K562 (cell line): ENCODE results near the gene NEUROD2. TPM values are rescaled to one million over a fixed set of nuclear protein-coding genes. Genes with fewer than 3 reads are reported as not detected.

Source experiments
- ATAC-seq: fragments of 200-7000 bp; cut with Tn5 transposase; 3 replicates; pipeline ENCODE4 v1.9.1; 2020; ENCODE audit warnings: moderate library complexity
- BruUV-seq: library from RNA; stranded (reverse); fragments of 400-500 nt; replicated peaks from 2 replicates; lab custom pipeline; 2021; lab: Mats Ljungman, UMichigan
- CTCF ChIA-PET: fragments of 300-600 bp; formaldehyde crosslinking; extraction: SDS; loops from one replicate; lab custom pipeline; 2021; ENCODE audit warnings: low intra/inter-chr PET ratio; lab: Yijun Ruan, JAX
- POLR2A ChIA-PET: fragments of 300-600, 350-650 bp; sonication (Branson Sonifier 250); formaldehyde crosslinking; extraction: SDS; loops from one replicate; lab custom pipeline; 2021; ENCODE audit warnings: antibody characterized with exemption, inconsistent platforms; lab: Yijun Ruan, JAX
- DNase-seq, 4 experiments: peaks; one replicate each; pipeline versions ENCODE4 v3.0.0 to v3.0.0-alpha.2; 2011 to 2018; ENCODE audit warnings: low spot score in 3 of 4, mixed read lengths in 3 of 4; ENCODE audit errors: extremely low read depth in 1 of 4
- FAIRE-seq: peaks from 2 replicates; lab custom pipeline; 2011; peaks lifted over from hg19 to GRCh38; lab: Jason Lieb, UNC
- H2AFZ ChIP-seq: 2 replicates; pipeline ENCODE4 v1.6.0; 2011; ENCODE audit warnings: low read depth, low read length, control low read depth, inconsistent platforms
- H3K27ac ChIP-seq: fragments of 200-600 bp; 3 replicates; pipeline ENCODE4 v1.8.0; 2011; ENCODE audit warnings: low read depth, mild to moderate bottlenecking, control low read depth, inconsistent platforms, low read length, moderate library complexity, mixed read lengths; ENCODE audit errors: extremely low read depth
- H3K27me3 ChIP-seq, 2 experiments: fragments of 300-600 bp in 1 of 2; 2 replicates in 1 of 2; 3 replicates in 1 of 2; pipeline versions ENCODE4 v1.6.0 to v1.8.0; 2011; ENCODE audit warnings: inconsistent platforms in 2 of 2, low read length in 2 of 2, mild to moderate bottlenecking in 1 of 2, mixed read lengths in 1 of 2, moderate library complexity in 1 of 2; ENCODE audit not compliant: control insufficient read depth in 2 of 2, insufficient read depth in 2 of 2
- H3K36me3 ChIP-seq: fragments of 300-600 bp; 3 replicates; pipeline ENCODE4 v1.8.0; 2011; ENCODE audit warnings: mild to moderate bottlenecking, low read length, inconsistent platforms; ENCODE audit not compliant: control insufficient read depth, insufficient read depth
- H3K4me1 ChIP-seq, 2 experiments: fragments of 200-600 bp in 1 of 2; replicated peaks in 1 of 2; 2 replicates in 1 of 2; 3 replicates in 1 of 2; pipeline versions ENCODE4 v1.5.1 to v1.8.0; 2011; ENCODE audit warnings: inconsistent platforms in 2 of 2, low read length in 2 of 2, mild to moderate bottlenecking in 1 of 2, mixed read lengths in 1 of 2, moderate library complexity in 1 of 2; ENCODE audit not compliant: control insufficient read depth in 2 of 2, insufficient read depth in 2 of 2
- H3K4me2 ChIP-seq: 2 replicates; pipeline ENCODE4 v1.6.1; 2011; ENCODE audit warnings: low read length, control low read depth, inconsistent platforms, mixed read lengths; ENCODE audit not compliant: insufficient read depth
- H3K4me3 ChIP-seq: fragments of 200-600 bp; sonication (generic), shearing (Covaris generic); 2 replicates; pipeline ENCODE4 v1.5.1; 2016; ENCODE audit warnings: control low read depth, inconsistent platforms
- H3K79me2 ChIP-seq: fragments of 200-600 bp; 3 replicates; pipeline ENCODE4 v1.8.0; 2011; ENCODE audit warnings: low read length, inconsistent platforms; ENCODE audit not compliant: control insufficient read depth, insufficient read depth
- H3K9ac ChIP-seq, 2 experiments: 2 replicates each; pipeline versions ENCODE4 v1.6.0 to v1.6.1; 2011; ENCODE audit warnings: low read depth in 2 of 2, low read length in 2 of 2, control low read depth in 1 of 2, inconsistent platforms in 1 of 2, mild to moderate bottlenecking in 1 of 2, mixed read lengths in 1 of 2; ENCODE audit not compliant: insufficient read depth in 1 of 2
- H3K9me1 ChIP-seq: one replicate; pipeline ENCODE4 v1.6.0; 2011; ENCODE audit warnings: inconsistent platforms, mild to moderate bottlenecking, low read length, moderate library complexity; ENCODE audit not compliant: control insufficient read depth, insufficient read depth
- H3K9me3 ChIP-seq: replicated peaks from 2 replicates; pipeline ENCODE4 v1.5.1; 2011; ENCODE audit warnings: low read depth, low read length, inconsistent platforms; ENCODE audit not compliant: control insufficient read depth, insufficient read depth
- H4K20me1 ChIP-seq: replicated peaks from 2 replicates; pipeline ENCODE4 v1.6.1; 2011; ENCODE audit warnings: low read length, inconsistent platforms, mixed read lengths; ENCODE audit not compliant: control insufficient read depth, insufficient read depth
- ETV1 ChIP-seq: fragments of 450-650 bp; conservative IDR thresholded peaks from 2 replicates; pipeline ENCODE4 v1.6.1; 2016; ENCODE audit warnings: missing genetic modification characterization, control low read depth, low read depth, missing compliant biosample characterization
- HMG20B ChIP-seq: fragments of 250-450 bp; sonication (Bioruptor Pico); IDR thresholded peaks from 2 replicates; pipeline ENCODE4 v1.5.0; 2021; ENCODE audit warnings: mild to moderate bottlenecking
- JUND ChIP-seq, 2 experiments: IDR thresholded peaks; 2 replicates in 1 of 2; 3 replicates in 1 of 2; pipeline ENCODE4 v1.6.1; 2011; ENCODE audit warnings: borderline replicate concordance in 2 of 2, low read depth in 2 of 2, low read length in 2 of 2, improper control_type of control experiment in 1 of 2, missing biosample characterization in 1 of 2, missing genetic modification characterization in 1 of 2, missing genetic modification reagents in 1 of 2
- MYBL2 ChIP-seq, 2 experiments: fragments of 450-650 bp in 1 of 2; sonication (generic) in 1 of 2; formaldehyde crosslinking in 1 of 2; IDR thresholded peaks; 2 replicates each; pipeline versions ENCODE4 v1.6.1 to v1.8.1; 2017 to 2022; ENCODE audit warnings: borderline replicate concordance in 1 of 2, inconsistent platforms in 1 of 2, low read depth in 1 of 2, mild to moderate bottlenecking in 1 of 2, missing genetic modification reagents in 1 of 2, moderate library complexity in 1 of 2
- PTTG1 ChIP-seq: fragments of 450-650 bp; IDR thresholded peaks from 2 replicates; pipeline ENCODE4 v1.6.1; 2016; ENCODE audit warnings: low read depth, mild to moderate bottlenecking, missing genetic modification characterization, missing compliant biosample characterization
- SMAD2 ChIP-seq: fragments of 150-350 bp; IDR thresholded peaks from 2 replicates; pipeline ENCODE4 v1.6.1; 2014; ENCODE audit warnings: low read depth, mild to moderate bottlenecking, low read length
- TEAD4 ChIP-seq, 2 experiments: sonication (generic) in 1 of 2; formaldehyde crosslinking in 1 of 2; IDR thresholded peaks; 2 replicates each; pipeline versions ENCODE4 v1.6.1 to v1.8.0; 2012 to 2022; ENCODE audit warnings: borderline replicate concordance in 1 of 2, inconsistent platforms in 1 of 2, low read length in 1 of 2, mild to moderate bottlenecking in 1 of 2, missing genetic modification reagents in 1 of 2
- ZBTB12 ChIP-seq: fragments of 250-450 bp; sonication (Bioruptor Pico); IDR thresholded peaks from 2 replicates; pipeline ENCODE4 v1.4.0; 2020
- ZNF696 ChIP-seq: fragments of 250-450 bp; sonication (Bioruptor Pico); conservative IDR thresholded peaks from 2 replicates; pipeline ENCODE4 v1.4.0; 2020; ENCODE audit warnings: mild to moderate bottlenecking, moderate library complexity
- WGBS: fragments of 100-300 bp; shearing (Covaris generic); methylation state at CpG from one replicate; pipeline ENCODE4 v1.1.6; 2016; ENCODE audit warnings: low coverage, mixed read lengths; ENCODE audit not compliant: insufficient coverage; ENCODE audit errors: missing lambda C conversion rate; 5-methylcytosine and 5-hydroxymethylcytosine counted together
- in situ Hi-C: fragments of 300-500 bp; cut with MboI; formaldehyde crosslinking; loops from 4 replicates; pipeline ENCODE4 v1.15.0; 2018; ENCODE audit warnings: inconsistent platforms, mixed read lengths
- intact Hi-C: fragments of 100-400 bp; cut with micrococcal nuclease; formaldehyde crosslinking; loops from 2 replicates; pipeline ENCODE4 v1.14.2; 2022
- polyA plus RNA-seq, 8 experiments: library from polyadenylated mRNA; depleted of rRNA in 4 of 8; stranded (reverse) in 5 of 8; unstranded in 3 of 8; fragments of >200 nt; fragmentation: Nextera tagmentation in 2 of 8; fragmentation: Illumina TruSeq in 1 of 8; extraction: Ambion mirVana in 2 of 8; extraction: Trizol in 1 of 8; gene quantifications; 2 replicates each; pipeline versions ENCODE4 v1.2.1 to v1.2.3, GENCODE V29; 2011 to 2014; ENCODE audit warnings: inconsistent platforms in 1 of 8, missing spikeins in 1 of 8
- total RNA-seq, 7 experiments: library from RNA; depleted of rRNA in 6 of 7; stranded (reverse); fragments of >200 nt in 6 of 7; fragmentation: Illumina TruSeq in 2 of 7; extraction: Trizol in 2 of 7; gene quantifications; 2 replicates each; pipeline versions ENCODE4 v1.2.1 to v1.2.3, GENCODE V29; 2011 to 2021; ENCODE audit warnings: low replicate concordance in 1 of 7
- TF ChIP-seq, protein P1 (sequence below), 2 experiments: IDR thresholded peaks; 2 replicates each; pipeline ENCODE4 v1.6.1; 2012; ENCODE audit warnings: improper control_type of control experiment in 2 of 2, low read depth in 2 of 2, low read length in 2 of 2, borderline replicate concordance in 1 of 2
- TF ChIP-seq, protein P2 (sequence below), 3 experiments: fragments of 200-800 bp in 1 of 3; fragments of 250-450 bp in 1 of 3; fragments of 450-650 bp in 1 of 3; sonication (Bioruptor Pico) in 1 of 3; sonication (Bioruptor generic) in 1 of 3; formaldehyde crosslinking in 1 of 3; IDR thresholded peaks; 2 replicates each; pipeline versions ENCODE4 v1.6.1 to v1.8.0; 2016 to 2022; ENCODE audit warnings: mild to moderate bottlenecking in 2 of 3, missing genetic modification characterization in 2 of 3, missing compliant biosample characterization in 1 of 3, moderate library complexity in 1 of 3

The NEUROD2 gene
- total and polyA plus RNA-seq, 9 of the 15 experiments (the other 6 are each of a cell fraction or from before 2014, with no cell fraction given): not detected

- Histone ChIP-seq H3K9me3 (no peaks in the 10 kb centered on the region), H3K9ac (peak overlapping the region in 1 of 2 experiments; percentile 89; a peak in 2 of 4 replicates), H3K4me3 (no peak overlapping the region), H4K20me1 (0 out of 2 replicates have a peak, but pooled peaks cover 4% of the 10 kb centered on the region), H3K79me2 (peaks cover 59% of the 10 kb centered on the region), H3K9me1 (no peaks in the 10 kb centered on the region), H3K4me2 (no peak overlapping the region), H3K27ac (peak overlapping the region; percentile 34; the same call in 2 of the 3 replicates), H3K4me1 (peaks cover 58 to 69% of the 10 kb centered on the region in 2 experiments), H3K27me3 (no peaks in the 10 kb centered on the region), H3K36me3 (peaks cover 37% of the 10 kb centered on the region), H2AFZ (no peak overlapping the region)
- no TSS peak for BruUV-seq
- POLR2A ChIA-PET: interaction anchor here (0.5 to 1.8 kb wide), 6 partner anchors 14 to 671 kb away, joined by 3 to 7 read pairs (median 3); no protein-coding TSS in a partner anchor
- CTCF ChIA-PET: no interaction called here
- intact Hi-C loops: no loop called here
- 78% methylated on average over 8 of the region's 8 CpGs for WGBS
- in situ Hi-C loops: no loop called here
- FAIRE-seq: no peak
- no peak for DNase-seq
- no peak for ATAC-seq
- TF ChIP-seq HMG20B (CRISPR knock-in tag): no peak
- TF ChIP-seq PTTG1: no peak
- TF ChIP-seq TEAD4 (IDR thresholded peaks at IDR 0.05; ENCODE audit: low read length): no peak
- TF ChIP-seq TEAD4 (CRISPR knock-in tag; IDR thresholded peaks at IDR 0.05; ENCODE audit: borderline replicate concordance): no peak
- no peak for TF ChIP-seq JUND (IDR thresholded peaks at IDR 0.05; ENCODE audit: borderline replicate concordance, low read depth, low read length)
- TF ChIP-seq JUND (tag; IDR thresholded peaks at IDR 0.05; ENCODE audit: borderline replicate concordance, low read depth, low read length): no peak
- no peak for TF ChIP-seq ETV1 (tag)
- TF ChIP-seq MYBL2 (IDR thresholded peaks at IDR 0.05; ENCODE audit: low read depth): no peak
- TF ChIP-seq MYBL2 (CRISPR knock-in tag; IDR thresholded peaks at IDR 0.05; ENCODE audit: borderline replicate concordance): no peak
- TF ChIP-seq, protein P1, sequence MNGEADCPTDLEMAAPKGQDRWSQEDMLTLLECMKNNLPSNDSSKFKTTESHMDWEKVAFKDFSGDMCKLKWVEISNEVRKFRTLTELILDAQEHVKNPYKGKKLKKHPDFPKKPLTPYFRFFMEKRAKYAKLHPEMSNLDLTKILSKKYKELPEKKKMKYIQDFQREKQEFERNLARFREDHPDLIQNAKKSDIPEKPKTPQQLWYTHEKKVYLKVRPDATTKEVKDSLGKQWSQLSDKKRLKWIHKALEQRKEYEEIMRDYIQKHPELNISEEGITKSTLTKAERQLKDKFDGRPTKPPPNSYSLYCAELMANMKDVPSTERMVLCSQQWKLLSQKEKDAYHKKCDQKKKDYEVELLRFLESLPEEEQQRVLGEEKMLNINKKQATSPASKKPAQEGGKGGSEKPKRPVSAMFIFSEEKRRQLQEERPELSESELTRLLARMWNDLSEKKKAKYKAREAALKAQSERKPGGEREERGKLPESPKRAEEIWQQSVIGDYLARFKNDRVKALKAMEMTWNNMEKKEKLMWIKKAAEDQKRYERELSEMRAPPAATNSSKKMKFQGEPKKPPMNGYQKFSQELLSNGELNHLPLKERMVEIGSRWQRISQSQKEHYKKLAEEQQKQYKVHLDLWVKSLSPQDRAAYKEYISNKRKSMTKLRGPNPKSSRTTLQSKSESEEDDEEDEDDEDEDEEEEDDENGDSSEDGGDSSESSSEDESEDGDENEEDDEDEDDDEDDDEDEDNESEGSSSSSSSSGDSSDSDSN (IDR thresholded peaks at IDR 0.05; ENCODE audit: borderline replicate concordance in 1 of 2, low read depth in 2 of 2, low read length in 2 of 2): no peak
- TF ChIP-seq ZNF696 (CRISPR knock-in tag): no peak
- TF ChIP-seq, protein P2, sequence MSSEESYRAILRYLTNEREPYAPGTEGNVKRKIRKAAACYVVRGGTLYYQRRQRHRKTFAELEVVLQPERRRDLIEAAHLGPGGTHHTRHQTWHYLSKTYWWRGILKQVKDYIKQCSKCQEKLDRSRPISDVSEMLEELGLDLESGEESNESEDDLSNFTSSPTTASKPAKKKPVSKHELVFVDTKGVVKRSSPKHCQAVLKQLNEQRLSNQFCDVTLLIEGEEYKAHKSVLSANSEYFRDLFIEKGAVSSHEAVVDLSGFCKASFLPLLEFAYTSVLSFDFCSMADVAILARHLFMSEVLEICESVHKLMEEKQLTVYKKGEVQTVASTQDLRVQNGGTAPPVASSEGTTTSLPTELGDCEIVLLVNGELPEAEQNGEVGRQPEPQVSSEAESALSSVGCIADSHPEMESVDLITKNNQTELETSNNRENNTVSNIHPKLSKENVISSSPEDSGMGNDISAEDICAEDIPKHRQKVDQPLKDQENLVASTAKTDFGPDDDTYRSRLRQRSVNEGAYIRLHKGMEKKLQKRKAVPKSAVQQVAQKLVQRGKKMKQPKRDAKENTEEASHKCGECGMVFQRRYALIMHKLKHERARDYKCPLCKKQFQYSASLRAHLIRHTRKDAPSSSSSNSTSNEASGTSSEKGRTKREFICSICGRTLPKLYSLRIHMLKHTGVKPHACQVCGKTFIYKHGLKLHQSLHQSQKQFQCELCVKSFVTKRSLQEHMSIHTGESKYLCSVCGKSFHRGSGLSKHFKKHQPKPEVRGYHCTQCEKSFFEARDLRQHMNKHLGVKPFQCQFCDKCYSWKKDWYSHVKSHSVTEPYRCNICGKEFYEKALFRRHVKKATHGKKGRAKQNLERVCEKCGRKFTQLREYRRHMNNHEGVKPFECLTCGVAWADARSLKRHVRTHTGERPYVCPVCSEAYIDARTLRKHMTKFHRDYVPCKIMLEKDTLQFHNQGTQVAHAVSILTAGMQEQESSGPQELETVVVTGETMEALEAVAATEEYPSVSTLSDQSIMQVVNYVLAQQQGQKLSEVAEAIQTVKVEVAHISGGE (CRISPR knock-in tag; IDR thresholded peaks at IDR 0.05): no peak
- no peak for TF ChIP-seq ZBTB12
- TF ChIP-seq SMAD2: no peak
Observed at GRCh38 chr17:39651923-39652586, 44.3 kb upstream of the NEUROD2 start.
